GM12873 (cell line): ENCODE results near the gene RPAP2.

ENCODE experiments used
- TF ChIP-seq, protein P1 (sequence below): IDR thresholded peaks from 2 replicates; pipeline ENCODE4 v1.5.1; 2012; ENCODE audit warnings: low read depth, mild to moderate bottlenecking, moderate library complexity, low read length, control low read depth; ENCODE audit not compliant: insufficient read depth; ENCODE audit errors: missing control alignments

RPAP2 gene

GRCh38 chr1:92446546-92446945 lies 147.7 kb downstream of the RPAP2 start:
- TF ChIP-seq, protein P1, sequence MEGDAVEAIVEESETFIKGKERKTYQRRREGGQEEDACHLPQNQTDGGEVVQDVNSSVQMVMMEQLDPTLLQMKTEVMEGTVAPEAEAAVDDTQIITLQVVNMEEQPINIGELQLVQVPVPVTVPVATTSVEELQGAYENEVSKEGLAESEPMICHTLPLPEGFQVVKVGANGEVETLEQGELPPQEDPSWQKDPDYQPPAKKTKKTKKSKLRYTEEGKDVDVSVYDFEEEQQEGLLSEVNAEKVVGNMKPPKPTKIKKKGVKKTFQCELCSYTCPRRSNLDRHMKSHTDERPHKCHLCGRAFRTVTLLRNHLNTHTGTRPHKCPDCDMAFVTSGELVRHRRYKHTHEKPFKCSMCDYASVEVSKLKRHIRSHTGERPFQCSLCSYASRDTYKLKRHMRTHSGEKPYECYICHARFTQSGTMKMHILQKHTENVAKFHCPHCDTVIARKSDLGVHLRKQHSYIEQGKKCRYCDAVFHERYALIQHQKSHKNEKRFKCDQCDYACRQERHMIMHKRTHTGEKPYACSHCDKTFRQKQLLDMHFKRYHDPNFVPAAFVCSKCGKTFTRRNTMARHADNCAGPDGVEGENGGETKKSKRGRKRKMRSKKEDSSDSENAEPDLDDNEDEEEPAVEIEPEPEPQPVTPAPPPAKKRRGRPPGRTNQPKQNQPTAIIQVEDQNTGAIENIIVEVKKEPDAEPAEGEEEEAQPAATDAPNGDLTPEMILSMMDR, result no peak

DNA sequence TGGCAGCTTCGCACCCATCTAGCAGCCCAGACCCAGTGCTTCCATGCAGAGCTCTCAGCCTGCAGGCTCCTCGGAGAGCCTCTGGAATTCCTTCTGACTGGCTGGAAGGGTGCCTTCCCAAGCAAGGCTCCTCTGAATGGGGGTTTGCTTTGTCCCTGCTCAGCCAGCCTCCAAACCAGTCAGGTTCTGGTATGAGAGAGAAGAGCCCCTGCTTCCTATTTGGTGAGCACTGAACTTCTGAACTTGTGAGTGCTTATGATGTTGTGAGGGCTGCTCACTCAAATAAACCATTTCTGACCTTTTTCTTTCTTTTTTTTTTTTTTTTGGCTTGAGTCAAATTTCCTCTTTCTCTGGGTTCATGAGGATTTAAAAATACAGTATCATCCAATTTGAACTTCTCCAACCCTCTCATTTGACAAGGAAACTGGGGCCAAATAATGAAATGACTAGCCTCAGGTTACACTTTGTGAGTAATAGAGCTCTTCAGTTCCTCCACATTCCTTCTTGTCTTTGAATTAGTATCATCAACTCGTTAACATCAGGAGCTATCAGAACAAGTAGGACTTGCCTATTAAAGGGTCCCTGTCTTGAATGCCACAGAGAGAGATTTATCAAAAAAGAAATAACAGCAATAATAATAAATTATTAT lies 148.3 kb downstream of the RPAP2 start:
- TF ChIP-seq, protein P1, result no peak

- TF ChIP-seq, protein P1, result no peak
Measured at GRCh38 chr1:92447976-92448375, 149.1 kb downstream of the RPAP2 start.
